ENCODE results near the gene JUNB. TPM values are rescaled to one million over a fixed set of nuclear protein-coding genes. Genes with fewer than 3 reads are reported as not detected.

The JUNB gene
- polyA plus RNA-seq, 2 of the 4 experiments (the other 2 are of a cell fraction), result 55.6 to 94.7 TPM

DNA sequence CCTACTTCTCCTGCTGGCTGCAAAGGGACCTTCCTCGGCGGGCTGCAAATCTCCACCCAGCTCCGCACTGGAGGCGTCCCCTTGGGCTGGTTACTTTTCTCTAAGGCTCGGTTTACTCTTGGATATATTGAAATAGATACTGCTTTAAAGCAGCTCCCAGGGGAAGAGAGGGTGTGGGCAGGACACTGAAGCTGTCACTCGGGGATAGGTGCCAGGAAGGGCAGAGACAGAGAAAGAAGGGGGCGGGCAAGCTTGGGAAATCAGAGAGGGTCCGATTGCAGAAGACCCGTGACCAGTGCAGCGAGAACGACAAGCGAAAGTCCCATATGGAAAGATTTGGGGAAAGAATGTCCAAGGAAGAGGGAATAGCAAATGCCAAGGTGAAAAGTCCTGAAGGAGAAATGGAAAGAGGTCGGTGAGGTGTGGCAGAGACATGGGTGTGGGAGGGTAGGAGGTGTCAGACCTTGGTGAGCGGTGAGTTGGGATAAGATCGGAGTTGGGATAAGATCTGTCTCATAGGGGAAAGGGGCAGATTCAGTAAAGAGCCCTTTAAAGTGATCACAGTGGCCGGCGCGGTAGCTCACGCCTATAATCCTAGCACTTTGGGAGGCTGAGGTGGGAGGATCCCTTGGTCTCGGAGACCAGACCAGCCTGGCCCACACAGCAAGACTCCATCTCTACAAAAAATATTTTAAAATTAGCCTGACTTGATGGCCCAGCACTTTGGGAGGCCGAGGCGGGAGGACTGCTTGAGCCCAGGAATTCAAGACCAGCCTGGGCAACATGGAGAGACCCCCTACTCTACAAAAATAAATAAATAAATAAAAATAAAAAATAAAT is 11.2 kb downstream of the JUNB start:
- Histone ChIP-seq H3K4me3 (no peak overlapping the region), H3K27ac (no peak overlapping the region), H3K4me1 (no peaks in the 10 kb centered on the region), H3K4me2 (no peak overlapping the region), H3K9me3 (no peaks in the 10 kb centered on the region)
- CTCF ChIA-PET, result interaction anchor here (1.0 to 17.4 kb wide), 3 partner anchors 35 to 45 kb away, joined by 3 to 901 read pairs (median 5); partner anchors contain the start of gene HOOK2
- ATAC-seq, result no peak
- WGBS (ENCODE audit: missing lambda C conversion rate), result 77% methylated on average over 21 of the region's 22 CpGs
- DNase-seq (ENCODE audit: low read depth in 1 of 2, low spot score in 1 of 2), result no peak
- FAIRE-seq, result no peak
- POLR2A ChIA-PET, result interaction anchor here (1.3 kb wide), 1 partner anchor 36 kb away, joined by 3 read pairs; no protein-coding TSS in a partner anchor
- TF ChIP-seq PHF8 (IDR thresholded peaks at IDR 0.05; ENCODE audit: borderline replicate concordance, low read depth) (no peak), HOXA7 (CRISPR knock-in tag; IDR thresholded peaks at IDR 0.05) (no peak), BHLHE40 (IDR thresholded peaks at IDR 0.05; ENCODE audit: low read depth, low read length) (no peak), KDM1A (IDR thresholded peaks at IDR 0.05; ENCODE audit: low read depth) (no peak), JUNB (IDR thresholded peaks at IDR 0.05) (no peak), SREBF2 (IDR thresholded peaks at IDR 0.05) (no peak), MYC (IDR thresholded peaks at IDR 0.05; ENCODE audit: borderline replicate concordance, low read length) (no peak), EHMT2 (IDR thresholded peaks at IDR 0.05; ENCODE audit: low read depth) (no peak), RFX5 (IDR thresholded peaks at IDR 0.05) (no peak), CBX2 (IDR thresholded peaks at IDR 0.05; ENCODE audit: borderline replicate concordance, low read depth) (no peak)
- TF ChIP-seq, protein P1, sequence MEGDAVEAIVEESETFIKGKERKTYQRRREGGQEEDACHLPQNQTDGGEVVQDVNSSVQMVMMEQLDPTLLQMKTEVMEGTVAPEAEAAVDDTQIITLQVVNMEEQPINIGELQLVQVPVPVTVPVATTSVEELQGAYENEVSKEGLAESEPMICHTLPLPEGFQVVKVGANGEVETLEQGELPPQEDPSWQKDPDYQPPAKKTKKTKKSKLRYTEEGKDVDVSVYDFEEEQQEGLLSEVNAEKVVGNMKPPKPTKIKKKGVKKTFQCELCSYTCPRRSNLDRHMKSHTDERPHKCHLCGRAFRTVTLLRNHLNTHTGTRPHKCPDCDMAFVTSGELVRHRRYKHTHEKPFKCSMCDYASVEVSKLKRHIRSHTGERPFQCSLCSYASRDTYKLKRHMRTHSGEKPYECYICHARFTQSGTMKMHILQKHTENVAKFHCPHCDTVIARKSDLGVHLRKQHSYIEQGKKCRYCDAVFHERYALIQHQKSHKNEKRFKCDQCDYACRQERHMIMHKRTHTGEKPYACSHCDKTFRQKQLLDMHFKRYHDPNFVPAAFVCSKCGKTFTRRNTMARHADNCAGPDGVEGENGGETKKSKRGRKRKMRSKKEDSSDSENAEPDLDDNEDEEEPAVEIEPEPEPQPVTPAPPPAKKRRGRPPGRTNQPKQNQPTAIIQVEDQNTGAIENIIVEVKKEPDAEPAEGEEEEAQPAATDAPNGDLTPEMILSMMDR (IDR thresholded peaks at IDR 0.05), result no peak

DNA sequence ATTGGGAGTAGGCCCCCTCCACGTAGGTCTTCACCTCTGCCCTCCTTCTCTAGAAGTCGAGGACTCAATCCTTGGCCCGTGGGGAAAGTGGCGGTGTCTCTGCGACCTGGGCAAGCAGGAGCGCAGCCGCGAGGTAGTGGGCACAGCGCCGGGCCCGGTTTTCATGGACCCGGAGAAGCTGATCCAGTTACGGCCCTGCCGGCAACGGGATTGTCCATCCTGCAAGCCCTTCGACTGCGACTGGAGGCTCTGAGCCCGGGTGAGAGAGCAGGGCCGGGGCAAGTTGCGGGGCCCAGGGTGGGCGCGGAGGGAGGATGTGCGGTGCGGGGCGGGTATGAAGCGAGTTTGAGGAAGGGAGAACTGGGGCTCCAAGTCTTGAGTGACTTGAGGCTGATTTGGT is 12.8 kb downstream of the JUNB start:
- TF ChIP-seq FOSL2 (IDR thresholded peaks at IDR 0.05) (no peak), FOSL2 (CRISPR knock-in tag; IDR thresholded peaks at IDR 0.05) (no peak)
- Histone ChIP-seq H3K27ac (no peak overlapping the region), H3K4me3 (no peak overlapping the region), H3K9me3 (no peaks in the 10 kb centered on the region), H3K4me2 (no peak overlapping the region), H3K4me1 (no peaks in the 10 kb centered on the region)
- ATAC-seq (no peak), FAIRE-seq (no peak), DNase-seq (ENCODE audit: low read depth in 1 of 2, low spot score in 1 of 2) (no peak)
- 87% methylated on average over 16 of the region's 26 CpGs for WGBS (ENCODE audit: missing lambda C conversion rate)
- ChIA-PET POLR2A (interaction anchor here (1.3 kb wide), 1 partner anchor 38 kb away, joined by 3 read pairs; no protein-coding TSS in a partner anchor), CTCF (interaction anchor here (0.6 to 17.4 kb wide), 6 partner anchors 8 to 403 kb away, joined by 3 to 901 read pairs (median 3); partner anchors contain the start of genes HOOK2 and JUNB)

DNA sequence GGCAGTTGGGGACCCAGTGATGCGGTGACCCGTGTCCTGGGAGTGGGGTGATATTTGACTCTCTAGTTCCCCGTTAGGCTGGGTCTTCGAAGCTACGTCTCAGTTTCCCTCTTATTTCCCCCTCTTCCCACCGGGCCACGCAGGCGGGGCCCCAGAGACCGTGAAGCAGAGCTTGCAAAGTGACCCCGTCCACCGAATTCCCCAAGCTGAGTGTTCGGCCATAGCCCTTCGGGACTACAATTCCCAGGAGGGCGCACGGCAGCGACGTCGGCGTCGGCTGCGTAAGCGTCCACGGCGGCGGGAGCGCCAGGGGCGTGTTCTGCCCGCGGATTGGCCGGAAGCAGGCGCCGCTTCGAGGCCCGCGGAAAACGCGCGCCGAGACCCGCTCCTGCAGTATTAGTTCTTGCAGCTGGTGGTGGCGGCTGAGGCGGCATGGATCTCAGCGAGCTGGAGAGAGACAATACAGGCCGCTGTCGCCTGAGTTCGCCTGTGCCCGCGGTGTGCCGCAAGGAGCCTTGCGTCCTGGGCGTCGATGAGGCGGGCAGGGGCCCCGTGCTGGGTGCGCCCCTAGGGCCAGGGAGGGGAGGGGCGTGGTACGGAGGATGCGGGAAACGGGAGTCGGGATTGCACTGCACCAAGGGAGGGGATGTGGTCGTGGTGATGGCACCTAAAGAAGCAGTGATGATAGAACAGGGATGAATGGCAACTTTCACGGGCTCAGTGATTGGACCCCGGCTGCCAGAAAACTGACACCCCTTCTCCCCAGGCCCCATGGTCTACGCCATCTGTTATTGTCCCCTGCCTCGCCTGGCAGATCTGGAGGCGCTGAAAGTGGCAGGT is 15.2 kb downstream of the JUNB start, which contains the start of gene RNASEH2A:
TSS of gene RNASEH2A (plus strand) at position 343 of the 840 bp plus-strand sequence. CDS start at position 433, 90 bp downstream.
- Histone ChIP-seq H3K4me3 (peak within 1 kb of the TSS; percentile 78), H3K27ac (peak within 1 kb of the TSS; percentile 84 to 86), H3K4me1 (no peaks in the 10 kb centered on the region), H3K9me3 (no peaks in the 10 kb centered on the region), H3K4me2 (peak within 1 kb of the TSS; percentile 100)
- ATAC-seq, result peak; percentile 97 to 99
- peak; percentile 81 to 86 for DNase-seq (ENCODE audit: low read depth in 1 of 2, low spot score in 1 of 2)
- no peak for FAIRE-seq
- ChIA-PET POLR2A (interaction anchor here (0.9 to 1.2 kb wide), 2 partner anchors 15 to 46 kb away, joined by 4 to 8 read pairs; partner anchors contain the start of gene JUNB), CTCF (interaction anchor here (0.6 to 17.4 kb wide), 8 partner anchors 9 to 40 kb away, joined by 3 to 901 read pairs (median 4); partner anchors contain the start of gene HOOK2)
- 9% methylated on average over 34 of the region's 66 CpGs for WGBS (ENCODE audit: missing lambda C conversion rate)
- TF ChIP-seq HOXB13 (CRISPR knock-in tag; IDR thresholded peaks at IDR 0.05; ENCODE audit: low read depth) (peak; percentile 67; the same call in 1 of the 2 replicates), HOXB5 (CRISPR knock-in tag; IDR thresholded peaks at IDR 0.05) (no peak), RCOR1 (IDR thresholded peaks at IDR 0.05; ENCODE audit: low read depth, low read length) (no peak), POLR2A (IDR thresholded peaks at IDR 0.05; ENCODE audit: low read length) (peak; percentile 42), TP53 (CRISPR knock-in tag; IDR thresholded peaks at IDR 0.05) (0 out of 2 replicates have a peak, but pooled peaks have one; percentile 40), ZNF302 (CRISPR knock-in tag; IDR thresholded peaks at IDR 0.05) (no peak), JUN (IDR thresholded peaks at IDR 0.05) (peak in 1 of 2 experiments; percentile 55; a peak in 2 of 5 replicates), KDM1A (IDR thresholded peaks at IDR 0.05; ENCODE audit: low read depth) (no peak), MYC (IDR thresholded peaks at IDR 0.05; ENCODE audit: borderline replicate concordance, low read length) (no peak), HOXA7 (CRISPR knock-in tag; IDR thresholded peaks at IDR 0.05) (no peak), EHF (CRISPR knock-in tag; IDR thresholded peaks at IDR 0.05) (0 out of 2 replicates have a peak, but pooled peaks have one; percentile 65), ZSCAN20 (CRISPR knock-in tag; IDR thresholded peaks at IDR 0.05) (no peak), FOSB (CRISPR knock-in tag; IDR thresholded peaks at IDR 0.05) (no peak), NPAS2 (CRISPR knock-in tag; IDR thresholded peaks at IDR 0.05; ENCODE audit: borderline replicate concordance) (no peak), PHF8 (IDR thresholded peaks at IDR 0.05; ENCODE audit: borderline replicate concordance, low read depth) (peak; percentile 35; the same call in 1 of the 2 replicates), HEYL (CRISPR knock-in tag; IDR thresholded peaks at IDR 0.05) (no peak)
- TF ChIP-seq, protein P2, sequence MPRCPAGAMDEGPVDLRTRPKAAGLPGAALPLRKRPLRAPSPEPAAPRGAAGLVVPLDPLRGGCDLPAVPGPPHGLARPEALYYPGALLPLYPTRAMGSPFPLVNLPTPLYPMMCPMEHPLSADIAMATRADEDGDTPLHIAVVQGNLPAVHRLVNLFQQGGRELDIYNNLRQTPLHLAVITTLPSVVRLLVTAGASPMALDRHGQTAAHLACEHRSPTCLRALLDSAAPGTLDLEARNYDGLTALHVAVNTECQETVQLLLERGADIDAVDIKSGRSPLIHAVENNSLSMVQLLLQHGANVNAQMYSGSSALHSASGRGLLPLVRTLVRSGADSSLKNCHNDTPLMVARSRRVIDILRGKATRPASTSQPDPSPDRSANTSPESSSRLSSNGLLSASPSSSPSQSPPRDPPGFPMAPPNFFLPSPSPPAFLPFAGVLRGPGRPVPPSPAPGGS (IDR thresholded peaks at IDR 0.05), result 0 out of 3 replicates have a peak, but pooled peaks have one; percentile 27
- TF ChIP-seq, protein P3, sequence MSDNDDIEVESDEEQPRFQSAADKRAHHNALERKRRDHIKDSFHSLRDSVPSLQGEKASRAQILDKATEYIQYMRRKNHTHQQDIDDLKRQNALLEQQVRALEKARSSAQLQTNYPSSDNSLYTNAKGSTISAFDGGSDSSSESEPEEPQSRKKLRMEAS (IDR thresholded peaks at IDR 0.05), result peak; percentile 94
- TF ChIP-seq, protein P4, sequence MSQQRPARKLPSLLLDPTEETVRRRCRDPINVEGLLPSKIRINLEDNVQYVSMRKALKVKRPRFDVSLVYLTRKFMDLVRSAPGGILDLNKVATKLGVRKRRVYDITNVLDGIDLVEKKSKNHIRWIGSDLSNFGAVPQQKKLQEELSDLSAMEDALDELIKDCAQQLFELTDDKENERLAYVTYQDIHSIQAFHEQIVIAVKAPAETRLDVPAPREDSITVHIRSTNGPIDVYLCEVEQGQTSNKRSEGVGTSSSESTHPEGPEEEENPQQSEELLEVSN (IDR thresholded peaks at IDR 0.05; ENCODE audit: borderline replicate concordance, low read depth), result peak; percentile 96

Data from A549 (cell line).